GM06990 (cell line): Measurements from ENCODE around the gene DYSF.

ENCODE experiments used
- DNase-seq: peaks from one replicate; pipeline ENCODE4 v3.0.0-alpha.2; 2011; ENCODE audit not compliant: insufficient read length; ENCODE audit errors: extremely low read depth
- H3K27me3 ChIP-seq: replicated peaks from 2 replicates; pipeline ENCODE4 v1.6.0; 2011; ENCODE audit warnings: low read length; ENCODE audit not compliant: control insufficient read depth, insufficient read depth
- H3K36me3 ChIP-seq: 2 replicates; pipeline ENCODE4 v1.5.1; 2011; ENCODE audit warnings: low read length; ENCODE audit not compliant: control insufficient read depth, insufficient read depth
- H3K4me3 ChIP-seq: replicated peaks from 2 replicates; pipeline ENCODE4 v1.5.1; 2011; ENCODE audit warnings: low read depth, mild to moderate bottlenecking, control low read depth, low read length
- TF ChIP-seq, protein P1 (sequence below): IDR thresholded peaks from 2 replicates; pipeline ENCODE4 v1.5.1; 2011; ENCODE audit warnings: low read length, control low read depth, mild to moderate bottlenecking, inconsistent platforms; ENCODE audit not compliant: insufficient read depth, poor library complexity, severe bottlenecking

The DYSF gene

GRCh38 chr2:71494523-71495155, 41.3 kb downstream of the DYSF start:
- Histone ChIP-seq H3K36me3 (no peaks in the 10 kb centered on the region), H3K27me3 (no peaks in the 10 kb centered on the region; the same call in 1 of the 2 replicates), H3K4me3 (no peak overlapping the region)
- DNase-seq = no peak
- TF ChIP-seq, protein P1, sequence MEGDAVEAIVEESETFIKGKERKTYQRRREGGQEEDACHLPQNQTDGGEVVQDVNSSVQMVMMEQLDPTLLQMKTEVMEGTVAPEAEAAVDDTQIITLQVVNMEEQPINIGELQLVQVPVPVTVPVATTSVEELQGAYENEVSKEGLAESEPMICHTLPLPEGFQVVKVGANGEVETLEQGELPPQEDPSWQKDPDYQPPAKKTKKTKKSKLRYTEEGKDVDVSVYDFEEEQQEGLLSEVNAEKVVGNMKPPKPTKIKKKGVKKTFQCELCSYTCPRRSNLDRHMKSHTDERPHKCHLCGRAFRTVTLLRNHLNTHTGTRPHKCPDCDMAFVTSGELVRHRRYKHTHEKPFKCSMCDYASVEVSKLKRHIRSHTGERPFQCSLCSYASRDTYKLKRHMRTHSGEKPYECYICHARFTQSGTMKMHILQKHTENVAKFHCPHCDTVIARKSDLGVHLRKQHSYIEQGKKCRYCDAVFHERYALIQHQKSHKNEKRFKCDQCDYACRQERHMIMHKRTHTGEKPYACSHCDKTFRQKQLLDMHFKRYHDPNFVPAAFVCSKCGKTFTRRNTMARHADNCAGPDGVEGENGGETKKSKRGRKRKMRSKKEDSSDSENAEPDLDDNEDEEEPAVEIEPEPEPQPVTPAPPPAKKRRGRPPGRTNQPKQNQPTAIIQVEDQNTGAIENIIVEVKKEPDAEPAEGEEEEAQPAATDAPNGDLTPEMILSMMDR = no peak

DNA sequence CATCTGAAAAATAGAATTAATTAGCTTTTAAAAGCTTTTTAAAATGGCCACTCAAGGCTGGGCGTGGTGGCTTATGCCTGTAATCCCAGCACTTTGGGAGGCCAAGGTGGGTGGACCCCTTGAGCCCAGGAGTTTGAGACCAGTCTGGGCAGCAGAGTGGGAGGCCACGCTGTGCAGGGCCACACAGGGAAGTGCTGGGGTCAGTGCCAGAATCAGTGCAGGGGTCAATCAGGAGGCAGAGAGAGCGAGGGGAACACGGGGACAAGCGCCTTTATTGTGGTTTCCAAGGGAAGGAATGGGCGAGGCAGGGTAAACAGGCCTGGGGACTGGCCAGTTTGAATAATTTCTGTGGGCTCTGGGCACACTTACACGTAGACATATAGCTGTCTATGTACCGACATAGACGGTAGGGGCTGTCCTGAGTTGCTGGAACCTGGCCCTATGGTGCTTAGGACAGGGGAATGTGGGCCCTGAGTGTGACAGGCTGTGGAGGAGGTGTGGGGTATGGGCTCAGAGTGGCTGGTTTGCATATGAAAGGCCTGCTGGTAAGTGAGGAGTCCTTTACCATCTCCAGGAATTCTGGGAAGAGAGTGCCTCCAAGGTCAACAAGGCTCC, 42.9 kb downstream of the DYSF start:
- H3K36me3 ChIP-seq = no peaks in the 10 kb centered on the region
- no peak for DNase-seq
- TF ChIP-seq, protein P1 = no peak
- H3K4me3 ChIP-seq = no peak overlapping the region
- no peaks in the 10 kb centered on the region; the same call in 1 of the 2 replicates for H3K27me3 ChIP-seq

- Histone ChIP-seq H3K27me3 (no peaks in the 10 kb centered on the region; the same call in 1 of the 2 replicates), H3K4me3 (no peak overlapping the region), H3K36me3 (no peaks in the 10 kb centered on the region)
- TF ChIP-seq, protein P1 = no peak
- DNase-seq = no peak
Observed at GRCh38 chr2:71498261-71498701, 44.9 kb downstream of the DYSF start.

GRCh38 chr2:71499691-71500090, 46.3 kb downstream of the DYSF start:
- Histone ChIP-seq H3K27me3 (no peaks in the 10 kb centered on the region; the same call in 1 of the 2 replicates), H3K4me3 (no peak overlapping the region), H3K36me3 (no peaks in the 10 kb centered on the region)
- TF ChIP-seq, protein P1 = no peak
- DNase-seq = no peak

DNA sequence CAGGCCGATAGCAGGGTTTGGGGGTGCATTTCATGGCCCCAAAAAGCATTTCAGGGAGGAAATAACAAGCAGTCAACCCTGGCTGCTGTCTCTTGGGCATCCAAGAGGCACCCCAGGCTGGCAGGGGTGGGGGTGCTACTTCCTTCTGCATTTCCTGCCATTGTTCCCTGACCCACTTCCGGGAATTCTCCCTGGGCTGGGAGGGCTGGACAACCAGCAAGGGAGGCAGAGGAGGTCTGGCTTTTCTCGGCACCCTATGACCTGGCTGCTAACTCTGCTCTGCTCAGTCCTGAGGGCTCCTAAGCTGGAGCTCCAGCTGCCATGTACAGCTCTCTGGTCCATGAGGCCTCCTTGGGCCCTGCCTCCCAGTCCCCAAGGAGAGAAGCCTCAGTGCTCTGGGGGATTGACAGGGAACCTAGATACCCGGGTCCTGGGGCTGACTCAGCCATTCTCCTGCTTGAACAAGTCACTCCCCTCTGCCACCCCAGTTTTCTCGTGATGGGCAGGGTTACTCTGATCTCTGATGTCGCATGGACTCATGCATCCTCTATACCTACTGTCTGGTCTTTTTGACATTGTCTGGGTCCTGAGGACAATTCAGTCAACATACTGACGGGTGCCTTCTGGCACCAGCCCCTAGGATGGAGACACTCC, 47.2 kb downstream of the DYSF start:
- TF ChIP-seq, protein P1 = no peak
- DNase-seq = no peak
- H3K27me3 ChIP-seq = no peaks in the 10 kb centered on the region; the same call in 1 of the 2 replicates
- H3K4me3 ChIP-seq = no peak overlapping the region
- no peaks in the 10 kb centered on the region for H3K36me3 ChIP-seq
